Mononuclear cell (primary cell): ENCODE results near the gene NRP1. TPM values are rescaled to one million over a fixed set of nuclear protein-coding genes. Genes with fewer than 3 reads are reported as not detected.

Experiments used
- H3K27me3 ChIP-seq: 2 replicates; pipeline ENCODE4 v1.6.0; 2011; ENCODE audit warnings: low read length, control low read depth; ENCODE audit not compliant: insufficient read depth
- H3K4me1 ChIP-seq: 2 replicates; pipeline ENCODE4 v1.5.1; 2011; ENCODE audit warnings: mild to moderate bottlenecking, low read length, control low read depth; ENCODE audit not compliant: insufficient read depth
- H3K4me3 ChIP-seq: 2 replicates; pipeline ENCODE4 v1.5.1; 2011; ENCODE audit warnings: mild to moderate bottlenecking, low read length, moderate library complexity
- H3K9me3 ChIP-seq: 2 replicates; pipeline ENCODE4 v1.5.1; 2011; ENCODE audit warnings: low read depth, mild to moderate bottlenecking, control low read depth, low read length
- total RNA-seq: library from RNA; depleted of rRNA; stranded (reverse); fragments of >200 nt; gene quantifications from one replicate; pipeline ENCODE4 v1.2.3, GENCODE V29; 2012

NRP1 gene
- total RNA-seq, 1 donor = 1.2 TPM

GRCh38 chr10:33201056-33201780, 133.2 kb downstream of the NRP1 start:
- Histone ChIP-seq H3K4me3 (no peak overlapping the region), H3K9me3 (no peaks in the 10 kb centered on the region), H3K27me3 (peaks cover 4% of the 10 kb centered on the region), H3K4me1 (no peaks in the 10 kb centered on the region)

- Histone ChIP-seq H3K9me3 (no peaks in the 10 kb centered on the region), H3K4me1 (no peaks in the 10 kb centered on the region), H3K27me3 (peaks cover 4% of the 10 kb centered on the region), H3K4me3 (no peak overlapping the region)
Measured at GRCh38 chr10:33199731-33200232, 134.7 kb downstream of the NRP1 start.

- Histone ChIP-seq H3K9me3 (no peaks in the 10 kb centered on the region), H3K4me1 (peaks cover 5% of the 10 kb centered on the region), H3K27me3 (peaks cover 4% of the 10 kb centered on the region), H3K4me3 (no peak overlapping the region)
Measured at GRCh38 chr10:33198610-33199009, 135.9 kb downstream of the NRP1 start.

- H3K4me1 ChIP-seq = peaks cover 12% of the 10 kb centered on the region
- H3K27me3 ChIP-seq = peaks cover 4% of the 10 kb centered on the region
- no peaks in the 10 kb centered on the region for H3K9me3 ChIP-seq
- no peak overlapping the region for H3K4me3 ChIP-seq
Measured at GRCh38 chr10:33196710-33197491, 137.6 kb downstream of the NRP1 start.

DNA sequence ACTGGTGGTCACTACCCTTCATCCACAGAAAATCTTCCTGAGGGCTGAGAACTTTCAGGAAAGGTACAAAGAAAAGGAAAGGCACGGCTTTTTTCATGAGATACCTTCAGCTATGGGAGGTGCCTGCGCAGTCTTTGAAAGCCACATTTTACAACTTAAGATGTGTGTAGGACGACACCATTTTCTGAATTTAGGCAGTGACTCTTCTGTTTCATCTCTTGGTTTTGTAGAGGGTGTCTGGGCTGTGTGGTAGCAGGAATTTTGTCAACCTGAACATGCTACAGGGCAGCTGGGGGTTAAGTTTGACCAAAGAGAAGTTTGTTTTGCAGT, 138.1 kb downstream of the NRP1 start:
- Histone ChIP-seq H3K4me3 (no peak overlapping the region), H3K4me1 (peaks cover 12% of the 10 kb centered on the region), H3K9me3 (no peaks in the 10 kb centered on the region), H3K27me3 (peaks cover 4% of the 10 kb centered on the region)

DNA sequence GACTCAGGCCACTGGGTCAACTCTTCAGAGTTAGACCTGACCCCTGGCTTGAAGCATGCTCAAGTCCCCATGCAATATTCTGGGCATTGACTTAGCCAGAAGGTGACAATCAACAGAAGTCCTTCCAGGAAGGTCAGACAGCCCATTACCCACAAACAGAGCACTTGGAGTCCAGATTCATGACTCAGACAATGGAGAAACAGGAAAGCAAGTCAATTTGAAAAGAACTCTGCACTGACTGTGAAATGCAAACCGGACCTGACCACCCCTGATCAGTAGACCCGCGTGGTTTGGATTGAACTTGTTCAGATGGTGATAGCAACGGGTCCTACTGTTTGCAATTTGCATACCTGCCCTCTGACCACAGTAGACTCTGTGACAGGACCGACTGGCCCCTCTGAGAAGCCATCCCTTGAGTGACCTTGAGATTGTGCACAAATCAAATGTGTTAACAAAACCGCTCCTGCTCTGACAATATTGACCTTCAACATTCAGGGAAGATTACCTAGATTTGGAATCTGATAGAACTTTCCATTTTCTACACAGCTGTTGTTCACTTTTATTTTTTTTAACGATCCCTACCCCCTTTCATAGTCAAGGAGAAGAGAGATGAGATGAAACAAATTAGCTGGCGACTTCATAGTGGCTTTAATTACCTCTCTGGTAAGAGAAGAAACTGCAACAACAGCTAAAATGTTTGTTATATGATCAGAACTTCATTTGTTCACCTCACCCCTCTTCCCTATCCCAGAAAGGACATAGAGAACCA, 138.7 kb downstream of the NRP1 start:
- Histone ChIP-seq H3K4me3 (no peak overlapping the region), H3K27me3 (peaks cover 4% of the 10 kb centered on the region), H3K9me3 (no peaks in the 10 kb centered on the region), H3K4me1 (peaks cover 12% of the 10 kb centered on the region)

GRCh38 chr10:33193701-33194521, 140.6 kb downstream of the NRP1 start:
- Histone ChIP-seq H3K4me3 (no peak overlapping the region), H3K9me3 (no peaks in the 10 kb centered on the region), H3K27me3 (peaks cover 4% of the 10 kb centered on the region), H3K4me1 (peaks cover 12% of the 10 kb centered on the region)

DNA sequence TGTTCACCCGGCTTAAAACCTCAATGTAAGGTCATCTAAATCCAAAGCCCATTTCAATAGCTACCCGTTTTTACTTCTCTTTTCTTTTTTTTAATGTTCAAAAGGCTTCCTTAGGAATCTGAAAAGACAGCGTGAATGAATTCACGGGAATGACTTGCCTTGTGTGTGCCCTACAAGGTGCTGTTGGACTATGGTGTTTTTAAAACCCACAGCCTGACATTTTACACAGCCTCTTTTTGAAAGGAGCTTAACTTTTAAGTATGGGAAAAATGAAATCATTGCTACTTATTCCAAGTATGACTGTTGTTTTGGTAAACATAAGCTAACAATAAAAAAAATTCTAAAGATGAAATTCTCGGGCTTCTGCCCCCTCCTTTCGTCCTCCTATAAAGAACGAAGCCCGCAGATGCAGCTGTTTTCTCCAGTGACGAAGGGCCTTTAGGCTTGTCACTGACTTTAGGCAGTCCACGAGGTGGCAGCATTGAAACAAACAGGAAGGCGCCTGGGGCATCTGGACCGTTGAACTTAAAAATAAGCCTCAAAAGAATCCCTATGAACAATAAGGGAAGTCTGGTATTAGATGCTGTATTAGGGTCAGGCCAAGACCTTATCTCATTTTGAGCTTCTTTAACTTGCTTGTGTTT, 141.3 kb downstream of the NRP1 start:
- no peaks in the 10 kb centered on the region for H3K9me3 ChIP-seq
- peaks cover 12% of the 10 kb centered on the region for H3K4me1 ChIP-seq
- no peak overlapping the region for H3K4me3 ChIP-seq
- peaks cover 4% of the 10 kb centered on the region for H3K27me3 ChIP-seq

DNA sequence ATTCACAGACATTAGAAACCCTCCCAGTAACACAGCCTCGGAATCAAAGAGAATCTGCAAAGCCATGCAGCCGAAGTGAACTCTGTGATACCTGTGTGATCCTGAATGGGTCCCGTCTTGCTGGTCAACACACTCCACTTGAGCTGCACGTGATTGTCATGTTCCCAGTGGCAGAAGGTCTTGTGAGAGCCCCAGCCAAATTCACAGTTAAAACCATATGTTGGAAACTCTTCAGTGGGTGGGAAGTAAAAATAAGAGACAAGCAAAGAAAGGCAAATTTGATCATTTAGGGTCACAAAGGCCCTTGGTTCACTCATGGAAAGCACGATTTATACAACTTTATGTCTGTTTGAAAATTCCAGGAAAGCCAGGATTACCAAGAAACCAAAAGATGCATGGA, 142.3 kb downstream of the NRP1 start:
- Histone ChIP-seq H3K4me3 (no peak overlapping the region), H3K9me3 (no peaks in the 10 kb centered on the region), H3K27me3 (peaks cover 1% of the 10 kb centered on the region), H3K4me1 (peaks cover 12% of the 10 kb centered on the region)

GRCh38 chr10:33190406-33190805, 144.1 kb downstream of the NRP1 start:
- no peaks in the 10 kb centered on the region for H3K27me3 ChIP-seq
- H3K4me1 ChIP-seq = peaks cover 12% of the 10 kb centered on the region
- H3K9me3 ChIP-seq = no peaks in the 10 kb centered on the region
- no peak overlapping the region for H3K4me3 ChIP-seq

- peaks cover 12% of the 10 kb centered on the region for H3K4me1 ChIP-seq
Measured at GRCh38 chr10:33189808-33190207, 144.7 kb downstream of the NRP1 start.

DNA sequence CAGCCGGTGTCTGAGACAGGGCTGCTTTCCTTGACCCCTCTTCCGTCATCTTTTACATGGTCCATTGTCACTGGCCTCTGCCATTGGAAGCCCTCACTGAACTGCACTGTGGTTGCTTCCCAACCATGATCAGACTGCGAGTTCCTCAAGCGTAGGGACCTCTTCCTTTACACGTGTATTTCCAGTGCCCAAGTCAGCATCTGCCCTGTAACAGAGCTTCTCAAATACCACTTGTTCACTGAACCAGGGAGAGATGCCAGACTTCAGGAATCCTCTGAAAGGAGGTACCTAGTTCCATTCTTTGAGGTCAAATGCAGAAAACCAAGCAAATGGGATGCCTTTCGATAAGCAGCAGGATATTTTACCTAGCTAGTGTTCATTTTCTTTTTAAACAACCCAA, 145.1 kb downstream of the NRP1 start:
- no peak overlapping the region for H3K4me3 ChIP-seq
- no peaks in the 10 kb centered on the region for H3K9me3 ChIP-seq
- peaks cover 12% of the 10 kb centered on the region for H3K4me1 ChIP-seq
- H3K27me3 ChIP-seq = no peaks in the 10 kb centered on the region

More at GRCh38 chr10:33189808-33190207, 144.7 kb downstream of the NRP1 start:
- Histone ChIP-seq H3K4me3 (no peak overlapping the region), H3K9me3 (no peaks in the 10 kb centered on the region), H3K27me3 (no peaks in the 10 kb centered on the region)

GRCh38 chr10:33187427-33187999, 147.0 kb downstream of the NRP1 start:
- Histone ChIP-seq H3K4me3 (no peak overlapping the region), H3K27me3 (no peaks in the 10 kb centered on the region), H3K9me3 (no peaks in the 10 kb centered on the region), H3K4me1 (no peaks in the 10 kb centered on the region)

DNA sequence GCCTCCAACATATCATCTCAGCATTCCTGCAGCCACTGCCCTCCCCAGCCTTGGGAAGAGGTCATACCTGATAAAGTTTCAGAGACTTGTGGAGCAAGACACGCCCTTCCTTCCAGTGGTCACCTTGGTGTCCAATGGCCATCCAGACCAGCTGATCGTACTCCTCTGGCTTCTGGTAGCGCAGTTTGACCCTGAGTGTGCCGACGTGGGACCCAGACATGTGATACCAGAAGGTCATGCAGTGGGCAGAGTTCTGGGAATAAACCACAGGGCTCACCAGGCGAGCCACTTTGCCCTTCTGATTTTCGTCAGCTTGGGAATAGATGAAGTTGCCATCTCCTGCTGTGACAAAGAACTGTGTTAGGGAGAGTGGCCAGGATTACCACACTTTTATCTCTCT, 148.3 kb downstream of the NRP1 start:
- H3K9me3 ChIP-seq = no peaks in the 10 kb centered on the region
- H3K27me3 ChIP-seq = no peaks in the 10 kb centered on the region
- H3K4me1 ChIP-seq = no peaks in the 10 kb centered on the region
- no peak overlapping the region for H3K4me3 ChIP-seq
